ENCODE measurements around the gene DCXR. TPM values are rescaled to one million over a fixed set of nuclear protein-coding genes. Genes with fewer than 3 reads are reported as not detected.

Gene DCXR
- total and polyA plus RNA-seq, 2 of the 13 experiments (the other 11 are each of a cell fraction or from before 2014, with no cell fraction given): 287 to 311 TPM

DNA sequence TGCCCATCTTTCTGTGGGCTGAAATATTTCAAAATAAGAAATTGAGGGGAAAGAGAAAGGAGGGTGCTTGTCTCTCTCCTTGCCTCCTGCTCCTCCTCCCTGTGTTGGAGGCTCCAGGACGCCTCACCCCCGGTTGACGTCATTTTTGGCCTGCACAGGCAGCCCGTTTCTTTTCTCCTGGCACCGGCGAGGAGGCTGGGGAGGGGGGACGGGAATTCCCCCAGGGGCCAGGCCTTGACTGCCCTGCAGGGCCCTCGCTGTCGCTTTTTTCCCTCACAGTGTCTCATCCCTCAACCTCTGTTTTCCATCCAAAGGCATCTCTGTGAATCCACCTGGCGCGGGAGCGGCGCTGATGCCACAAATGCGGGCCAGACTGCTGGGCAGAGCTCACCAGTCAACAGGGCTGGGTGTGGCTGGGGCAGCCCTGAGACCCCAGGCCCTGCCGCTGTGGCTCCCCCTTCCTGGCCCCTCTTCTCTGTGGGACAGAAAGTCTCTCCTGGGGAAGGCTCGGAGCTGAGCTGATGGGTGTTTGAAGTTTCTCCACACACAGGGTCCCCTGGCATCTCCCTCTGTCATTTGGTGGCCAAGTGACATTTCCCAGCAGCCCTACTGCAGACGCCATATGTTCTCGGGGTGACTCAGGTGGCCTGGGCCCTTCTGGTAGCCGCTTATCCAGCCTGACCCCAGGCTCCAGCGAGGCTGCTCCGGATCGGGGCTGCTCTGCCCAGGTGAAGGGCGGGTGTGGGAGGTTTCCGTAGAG lies 30.8 kb downstream of the DCXR start (continued):
- TF ChIP-seq, protein P1, sequence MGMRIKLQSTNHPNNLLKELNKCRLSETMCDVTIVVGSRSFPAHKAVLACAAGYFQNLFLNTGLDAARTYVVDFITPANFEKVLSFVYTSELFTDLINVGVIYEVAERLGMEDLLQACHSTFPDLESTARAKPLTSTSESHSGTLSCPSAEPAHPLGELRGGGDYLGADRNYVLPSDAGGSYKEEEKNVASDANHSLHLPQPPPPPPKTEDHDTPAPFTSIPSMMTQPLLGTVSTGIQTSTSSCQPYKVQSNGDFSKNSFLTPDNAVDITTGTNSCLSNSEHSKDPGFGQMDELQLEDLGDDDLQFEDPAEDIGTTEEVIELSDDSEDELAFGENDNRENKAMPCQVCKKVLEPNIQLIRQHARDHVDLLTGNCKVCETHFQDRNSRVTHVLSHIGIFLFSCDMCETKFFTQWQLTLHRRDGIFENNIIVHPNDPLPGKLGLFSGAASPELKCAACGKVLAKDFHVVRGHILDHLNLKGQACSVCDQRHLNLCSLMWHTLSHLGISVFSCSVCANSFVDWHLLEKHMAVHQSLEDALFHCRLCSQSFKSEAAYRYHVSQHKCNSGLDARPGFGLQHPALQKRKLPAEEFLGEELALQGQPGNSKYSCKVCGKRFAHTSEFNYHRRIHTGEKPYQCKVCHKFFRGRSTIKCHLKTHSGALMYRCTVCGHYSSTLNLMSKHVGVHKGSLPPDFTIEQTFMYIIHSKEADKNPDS (CRISPR knock-in tag; IDR thresholded peaks at IDR 0.05): no peak
- TF ChIP-seq ZMYM3 (CRISPR knock-in tag; IDR thresholded peaks at IDR 0.05) (no peak), ZNF768 (CRISPR knock-in tag; IDR thresholded peaks at IDR 0.05) (no peak), RBFOX2 (IDR thresholded peaks at IDR 0.05; ENCODE audit: low read depth, low read length) (peak; percentile 42), HNRNPLL (IDR thresholded peaks at IDR 0.05; ENCODE audit: low read depth, low read length, poor library complexity, severe bottlenecking) (peak; percentile 29), HOXA9 (CRISPR knock-in tag; IDR thresholded peaks at IDR 0.05; ENCODE audit: borderline replicate concordance) (no peak), TBP (CRISPR knock-in tag; IDR thresholded peaks at IDR 0.05) (no peak), ZNF10 (CRISPR knock-in tag; IDR thresholded peaks at IDR 0.05; ENCODE audit: borderline replicate concordance, low read depth) (no peak), MAZ (IDR thresholded peaks at IDR 0.05; ENCODE audit: borderline replicate concordance, low read depth, low read length) (no peak), MAZ (CRISPR knock-in tag; IDR thresholded peaks at IDR 0.05; ENCODE audit: low read depth) (no peak), XBP1 (CRISPR knock-in tag; IDR thresholded peaks at IDR 0.05) (no peak), ZFP82 (CRISPR knock-in tag; IDR thresholded peaks at IDR 0.05; ENCODE audit: borderline replicate concordance) (no peak)
- TF ChIP-seq, protein P2, sequence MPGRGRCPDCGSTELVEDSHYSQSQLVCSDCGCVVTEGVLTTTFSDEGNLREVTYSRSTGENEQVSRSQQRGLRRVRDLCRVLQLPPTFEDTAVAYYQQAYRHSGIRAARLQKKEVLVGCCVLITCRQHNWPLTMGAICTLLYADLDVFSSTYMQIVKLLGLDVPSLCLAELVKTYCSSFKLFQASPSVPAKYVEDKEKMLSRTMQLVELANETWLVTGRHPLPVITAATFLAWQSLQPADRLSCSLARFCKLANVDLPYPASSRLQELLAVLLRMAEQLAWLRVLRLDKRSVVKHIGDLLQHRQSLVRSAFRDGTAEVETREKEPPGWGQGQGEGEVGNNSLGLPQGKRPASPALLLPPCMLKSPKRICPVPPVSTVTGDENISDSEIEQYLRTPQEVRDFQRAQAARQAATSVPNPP (CRISPR knock-in tag; IDR thresholded peaks at IDR 0.05): no peak
